Dendritic cell treated with granulocyte-macrophage colony-stimulating factor and Interleukin-4, amounts not matched to agents 40 ng/mL and 50 ng/mL, for 4 days (primary cell): ENCODE data around the gene TMPRSS6.

Source experiments
- H3K27ac Mint-ChIP-seq: one replicate; pipeline ENCODE4 v1.8.0; 2022; ENCODE audit warnings: mild to moderate bottlenecking, mixed read lengths
- H3K27me3 Mint-ChIP-seq: one replicate; pipeline ENCODE4 v1.8.0; 2022; ENCODE audit warnings: mild to moderate bottlenecking, mixed read lengths
- H3K36me3 Mint-ChIP-seq: one replicate; pipeline ENCODE4 v1.8.0; 2022; ENCODE audit warnings: low read depth, mixed read lengths
- H3K4me1 Mint-ChIP-seq: one replicate; pipeline ENCODE4 v1.8.0; 2022; ENCODE audit warnings: low read depth, mixed read lengths
- H3K4me3 Mint-ChIP-seq: one replicate; pipeline ENCODE4 v1.8.0; 2022; ENCODE audit warnings: mild to moderate bottlenecking, moderate library complexity, mixed read lengths
- H3K9me3 Mint-ChIP-seq: one replicate; pipeline ENCODE4 v1.8.0; 2022; ENCODE audit warnings: mixed read lengths
- intact Hi-C: fragments of 100-400 bp; cut with micrococcal nuclease; formaldehyde crosslinking; loops from one replicate; pipeline ENCODE4 v1.15.0; 2022

TMPRSS6 gene

DNA sequence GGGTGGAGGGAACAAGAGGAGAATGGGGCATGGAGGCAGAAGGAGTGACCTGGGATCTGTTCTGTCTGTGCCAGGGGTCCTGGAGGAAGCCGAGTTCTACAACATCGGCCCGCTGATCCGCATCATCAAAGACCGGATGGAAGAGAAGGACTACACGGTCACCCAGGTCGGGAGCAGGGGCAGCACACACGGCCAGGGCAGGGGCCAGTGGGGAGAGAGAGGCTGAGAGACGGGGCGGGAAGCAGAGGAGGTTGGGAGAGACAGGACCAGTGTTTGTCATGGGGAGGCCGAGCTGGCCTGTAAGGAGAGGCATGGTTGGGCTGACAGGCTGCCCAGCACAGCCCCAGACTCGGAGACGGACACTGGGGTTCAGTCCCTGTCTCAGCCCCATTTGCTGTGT, 53.3 kb downstream of the TMPRSS6 start:
- Mint-ChIP-seq H3K27me3 (no peaks in the 10 kb centered on the region), H3K4me3 (no peak overlapping the region), H3K4me1 (peaks cover 27% of the 10 kb centered on the region), H3K36me3 (peaks cover 92% of the 10 kb centered on the region), H3K27ac (no peak overlapping the region), H3K9me3 (no peaks in the 10 kb centered on the region)
- intact Hi-C loops: no loop called here

DNA sequence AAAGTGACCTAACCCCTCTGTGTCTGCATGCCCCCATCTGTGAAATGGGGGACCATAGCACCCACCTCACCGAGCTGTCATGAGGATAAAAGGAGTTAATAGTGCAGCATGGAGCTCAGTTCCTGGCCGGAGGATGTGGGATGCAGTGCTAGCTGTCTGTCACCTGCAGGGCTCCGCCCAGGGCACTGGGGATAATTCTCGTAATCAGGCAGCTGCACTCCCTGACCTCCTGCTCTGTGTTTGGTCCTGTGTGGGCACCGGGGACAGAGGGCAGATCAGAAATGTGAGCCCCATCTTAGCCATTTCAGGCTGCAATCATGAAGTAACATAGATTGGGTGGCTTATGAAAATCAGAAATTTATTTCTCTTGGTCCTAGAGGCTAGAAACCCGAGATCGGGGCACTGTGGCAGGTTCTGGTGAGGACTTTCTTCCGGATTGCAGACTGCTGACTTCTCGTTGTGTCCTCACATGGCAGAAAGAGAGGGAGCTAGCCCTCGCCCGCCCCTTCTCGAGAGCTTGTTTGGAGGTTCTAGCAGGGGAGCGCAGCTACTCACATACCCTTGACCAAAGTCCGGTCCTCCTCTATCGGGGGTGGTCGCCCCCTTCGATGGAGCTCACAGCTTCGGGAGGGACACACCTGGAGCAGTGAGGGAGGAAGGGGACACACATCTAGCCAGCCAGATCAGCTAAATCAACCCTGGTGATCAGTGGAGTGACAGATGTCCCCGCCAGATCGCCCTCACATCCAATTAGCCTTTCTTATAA, 54.7 kb downstream of the TMPRSS6 start:
- no peaks in the 10 kb centered on the region for H3K9me3 Mint-ChIP-seq
- no peak overlapping the region for H3K4me3 Mint-ChIP-seq
- H3K36me3 Mint-ChIP-seq: peaks cover 78% of the 10 kb centered on the region
- no peaks in the 10 kb centered on the region for H3K27me3 Mint-ChIP-seq
- H3K4me1 Mint-ChIP-seq: peaks cover 42% of the 10 kb centered on the region
- intact Hi-C loops: no loop called here
- no peak overlapping the region for H3K27ac Mint-ChIP-seq

DNA sequence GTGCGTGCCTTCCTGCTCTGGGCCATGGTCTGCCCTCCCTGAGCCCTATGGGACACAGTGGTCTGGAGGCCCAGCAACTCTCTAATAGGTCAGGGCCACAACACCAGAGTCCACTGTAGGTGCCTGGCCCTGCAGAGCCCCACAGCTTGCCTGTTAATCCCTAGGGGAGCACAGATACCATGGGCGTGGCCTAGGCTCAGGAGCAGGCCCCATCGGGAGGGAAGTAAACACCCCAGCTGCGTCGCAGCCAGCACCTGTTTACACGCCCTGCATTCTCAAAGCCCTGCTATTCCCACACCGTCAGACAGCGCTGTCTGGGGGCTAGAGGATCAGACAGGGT, 55.5 kb downstream of the TMPRSS6 start:
- intact Hi-C loops: no loop called here
- peaks cover 70% of the 10 kb centered on the region for H3K36me3 Mint-ChIP-seq

DNA sequence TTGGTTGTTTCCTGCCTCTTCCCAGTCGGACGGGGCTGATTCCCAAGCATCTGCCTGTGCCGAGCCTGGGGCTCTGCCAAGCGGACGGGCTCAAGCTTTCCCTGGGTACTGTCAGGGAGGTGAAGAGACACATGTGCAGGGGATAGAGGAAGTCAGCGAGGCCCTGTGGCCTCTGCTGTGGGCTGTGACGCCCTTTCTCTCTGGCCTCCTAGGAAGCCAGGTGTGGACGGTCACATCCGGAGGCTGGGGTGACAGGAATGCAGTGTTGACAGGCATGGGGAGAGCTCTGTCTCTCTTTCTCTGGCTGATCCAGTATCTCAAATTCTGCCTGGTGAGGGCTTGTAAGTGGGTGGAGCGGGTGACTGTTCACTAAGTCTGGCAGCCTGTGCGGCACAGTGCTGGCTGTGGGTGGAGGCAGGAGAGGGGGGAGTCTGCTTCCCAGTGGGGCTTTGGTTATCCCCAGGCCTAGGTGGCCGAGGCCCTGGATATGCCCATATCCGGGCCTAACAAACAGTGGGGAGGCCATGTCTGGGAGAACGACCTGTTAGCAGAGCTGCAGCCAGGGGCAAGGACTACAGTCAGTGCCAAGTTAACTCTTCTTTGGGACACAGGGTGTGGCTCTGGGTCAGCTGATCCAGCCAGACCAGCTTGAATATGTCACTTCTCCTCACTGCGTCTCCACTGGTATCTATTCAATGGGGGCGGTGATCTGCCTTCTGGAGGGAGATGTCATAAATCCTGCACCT, 56.0 kb downstream of the TMPRSS6 start:
- intact Hi-C loops: no loop called here

More for the DNA sequence above, 55.5 kb downstream of the TMPRSS6 start:
- Mint-ChIP-seq H3K9me3 (no peaks in the 10 kb centered on the region), H3K4me1 (peaks cover 49% of the 10 kb centered on the region), H3K27ac (peak overlapping the region; percentile 79), H3K27me3 (no peaks in the 10 kb centered on the region), H3K4me3 (no peak overlapping the region)

DNA sequence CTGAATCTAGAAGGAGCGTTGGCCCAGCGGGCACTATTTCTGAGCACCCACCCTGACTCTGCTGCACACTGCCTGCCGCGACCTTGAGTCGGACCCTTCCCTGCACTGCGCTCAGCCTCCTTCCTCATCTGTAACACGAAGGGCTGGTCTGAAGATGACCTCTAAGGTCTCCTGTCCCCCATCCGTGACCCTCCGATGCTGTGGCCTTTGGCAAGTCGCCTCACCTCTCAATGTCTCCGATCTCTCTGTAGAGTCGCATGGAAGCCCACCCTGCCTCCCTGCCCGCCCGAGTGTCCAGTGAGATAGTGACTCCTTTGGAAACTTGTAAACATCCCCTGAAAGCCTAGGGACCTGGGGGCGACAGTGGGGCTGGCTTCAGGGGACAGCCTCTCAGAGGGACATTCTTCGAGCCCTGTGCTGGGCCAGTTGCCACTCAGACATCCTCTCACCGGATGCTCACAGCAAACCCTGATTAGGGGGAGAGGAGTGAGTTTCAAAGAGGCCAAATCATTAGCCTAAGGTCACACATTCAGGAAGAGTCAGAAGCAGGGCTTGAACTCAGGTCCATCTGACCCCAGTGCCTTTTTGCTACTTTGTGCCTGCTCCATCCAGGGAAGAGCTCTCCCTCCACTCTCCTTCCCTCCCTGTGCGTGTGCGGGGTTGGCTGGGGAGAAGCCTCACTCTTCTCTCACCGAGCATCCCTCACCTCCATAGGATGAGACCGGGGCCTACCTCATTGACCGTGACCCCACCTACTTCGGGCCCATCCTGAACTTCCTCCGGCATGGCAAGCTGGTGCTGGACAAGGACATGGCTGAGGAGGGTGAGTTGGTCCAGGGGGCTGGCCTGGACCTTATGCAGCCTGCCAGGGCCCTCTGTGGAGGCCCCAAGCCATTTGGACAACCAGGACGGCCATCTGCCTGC, 56.9 kb downstream of the TMPRSS6 start:
- Mint-ChIP-seq H3K27ac (peak overlapping the region; percentile 91), H3K4me3 (peak overlapping the region; percentile 79), H3K4me1 (peaks cover 51% of the 10 kb centered on the region), H3K36me3 (peaks cover 56% of the 10 kb centered on the region), H3K27me3 (no peaks in the 10 kb centered on the region), H3K9me3 (no peaks in the 10 kb centered on the region)
- intact Hi-C loops: no loop called here

More for the DNA sequence above, 56.0 kb downstream of the TMPRSS6 start:
- Mint-ChIP-seq H3K27ac (peak overlapping the region; percentile 79), H3K27me3 (no peaks in the 10 kb centered on the region), H3K36me3 (peaks cover 65% of the 10 kb centered on the region), H3K9me3 (no peaks in the 10 kb centered on the region), H3K4me1 (peaks cover 51% of the 10 kb centered on the region), H3K4me3 (peak overlapping the region; percentile 79)

DNA sequence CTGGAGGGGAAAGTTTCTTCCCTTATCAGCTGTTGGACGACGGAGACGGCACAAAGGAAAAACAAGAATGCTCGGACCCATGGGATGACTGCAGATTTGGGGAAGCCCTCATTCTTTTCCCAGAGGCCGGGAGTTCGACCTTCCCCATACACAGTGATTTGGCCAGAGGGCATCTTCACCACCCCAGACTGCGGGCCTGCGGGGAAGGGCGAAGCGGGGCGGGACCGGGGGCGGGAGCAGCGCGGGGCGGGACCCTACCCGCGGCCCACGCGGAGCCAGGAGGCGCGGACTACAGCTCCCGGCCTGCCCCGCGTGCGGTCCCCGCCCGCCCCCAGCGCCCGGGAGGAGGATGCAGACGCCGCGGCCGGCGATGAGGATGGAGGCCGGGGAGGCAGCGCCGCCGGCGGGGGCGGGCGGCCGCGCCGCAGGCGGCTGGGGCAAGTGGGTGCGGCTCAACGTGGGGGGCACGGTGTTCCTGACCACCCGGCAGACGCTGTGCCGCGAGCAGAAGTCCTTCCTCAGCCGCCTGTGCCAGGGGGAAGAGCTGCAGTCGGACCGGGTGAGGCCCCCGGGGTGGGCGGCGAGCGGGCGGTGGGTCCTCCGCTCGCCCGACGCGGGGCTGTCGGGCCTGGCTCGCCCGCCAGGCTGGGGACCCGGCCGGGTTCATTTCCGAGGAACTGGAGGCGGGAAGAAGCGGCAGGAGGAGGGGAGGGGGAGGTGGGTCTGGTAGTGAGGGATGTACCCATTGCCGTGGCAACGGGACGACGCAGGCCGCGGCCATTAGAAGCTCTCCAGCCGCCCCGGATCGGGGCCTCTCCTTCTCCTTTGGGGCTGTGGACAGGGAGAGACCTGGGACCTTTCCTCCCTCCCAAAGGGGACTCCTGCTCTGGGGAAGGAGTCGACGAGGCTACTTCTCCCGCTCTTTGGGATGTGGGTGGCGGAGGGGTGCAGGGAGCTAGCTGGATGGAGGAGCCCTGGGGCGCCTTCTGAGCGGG, 57.8 kb downstream of the TMPRSS6 start, which contains the start of gene KCTD17:
TSS of gene KCTD17 (plus strand) at position 352 of the 995 bp plus-strand sequence. CDS start at position 371, 19 bp downstream.
- peaks cover 51% of the 10 kb centered on the region for H3K4me1 Mint-ChIP-seq
- peak within 1 kb of the TSS; percentile 79 for H3K4me3 Mint-ChIP-seq
- H3K36me3 Mint-ChIP-seq: peaks cover 47% of the 10 kb centered on the region
- H3K27ac Mint-ChIP-seq: peak within 1 kb of the TSS; percentile 91
- intact Hi-C loops: loop anchor here (2.0 kb wide), 1 partner anchor 33 kb away; the partner anchor contains the start of genes MPST and TST
- no peaks in the 10 kb centered on the region for H3K9me3 Mint-ChIP-seq
- no peaks in the 10 kb centered on the region for H3K27me3 Mint-ChIP-seq

DNA sequence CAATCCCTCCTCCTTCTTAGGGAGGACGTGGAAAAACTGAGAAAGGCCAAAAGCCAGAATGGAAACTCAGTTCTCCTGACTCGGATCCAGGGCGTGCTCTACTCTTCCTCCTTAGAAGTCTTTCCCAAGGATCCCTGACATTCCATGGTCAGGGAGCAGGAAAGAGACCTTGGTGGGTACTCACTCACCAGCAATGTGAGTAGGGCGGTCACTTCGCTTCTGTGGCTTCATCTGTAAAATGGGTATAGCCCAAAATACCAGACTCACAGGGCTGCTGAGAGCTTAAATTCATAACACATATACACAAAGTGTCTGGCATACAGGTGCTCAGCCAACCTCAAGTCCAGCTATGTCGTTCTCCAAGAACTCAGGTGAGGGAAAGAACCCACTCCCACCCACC, 58.6 kb downstream of the TMPRSS6 start:
- intact Hi-C loops: loop anchor here (2.0 kb wide), 1 partner anchor 32 kb away; the partner anchor contains the start of genes MPST and TST
- no peaks in the 10 kb centered on the region for H3K9me3 Mint-ChIP-seq
- no peaks in the 10 kb centered on the region for H3K27me3 Mint-ChIP-seq
- peak overlapping the region; percentile 91 for H3K27ac Mint-ChIP-seq
- H3K36me3 Mint-ChIP-seq: peaks cover 39% of the 10 kb centered on the region
- H3K4me1 Mint-ChIP-seq: peaks cover 57% of the 10 kb centered on the region
- H3K4me3 Mint-ChIP-seq: peak overlapping the region; percentile 20

DNA sequence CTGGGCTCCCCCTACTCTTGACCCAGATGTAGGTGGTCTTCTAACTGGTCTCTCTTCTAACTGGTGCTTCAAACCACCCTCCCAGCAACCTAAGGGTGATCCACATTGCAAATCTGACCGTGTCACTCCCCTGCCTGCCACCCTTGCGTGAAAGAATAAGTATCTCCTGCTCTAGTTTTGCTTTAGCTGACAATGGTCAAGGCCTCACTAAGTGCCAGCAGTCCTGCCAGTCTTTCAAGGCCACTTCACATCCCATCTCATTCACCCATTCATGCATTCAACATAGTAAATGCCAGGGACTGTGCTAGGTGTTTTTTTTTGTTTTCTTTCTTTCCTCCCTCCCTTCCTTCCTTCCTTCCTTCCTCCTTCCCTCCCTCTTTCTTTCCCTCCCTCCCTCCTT, 60.3 kb downstream of the TMPRSS6 start:
- H3K4me3 Mint-ChIP-seq: no peak overlapping the region
- peaks cover 70% of the 10 kb centered on the region for H3K4me1 Mint-ChIP-seq
- intact Hi-C loops: loop anchor here (10.0 kb wide), 1 partner anchor 274 kb away; the partner anchor contains the start of gene IFT27
- H3K9me3 Mint-ChIP-seq: no peaks in the 10 kb centered on the region
- H3K27ac Mint-ChIP-seq: peak overlapping the region; percentile 77
- no peaks in the 10 kb centered on the region for H3K27me3 Mint-ChIP-seq
- H3K36me3 Mint-ChIP-seq: peaks cover 22% of the 10 kb centered on the region

DNA sequence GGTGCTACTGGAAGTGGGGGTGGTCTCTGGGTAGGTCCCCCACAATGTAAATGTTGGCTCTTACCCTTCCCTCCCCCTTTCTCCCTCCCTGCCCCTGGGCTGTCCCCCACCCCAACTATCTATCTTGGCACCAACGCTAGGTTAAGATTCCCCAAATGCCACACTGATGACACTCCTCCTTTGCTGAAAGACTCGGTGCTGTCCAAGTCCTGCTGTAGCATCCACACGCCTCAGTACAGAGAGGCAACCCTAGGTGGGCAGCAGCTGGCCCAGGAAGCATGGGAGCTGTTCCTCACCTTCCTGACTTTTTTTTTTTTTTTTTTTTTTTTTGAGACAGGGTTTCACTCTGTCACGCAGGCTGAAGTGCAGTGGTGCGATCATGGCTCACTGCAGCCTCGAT, 61.4 kb downstream of the TMPRSS6 start:
- Mint-ChIP-seq H3K27ac (no peak overlapping the region), H3K36me3 (peaks cover 11% of the 10 kb centered on the region), H3K4me1 (peaks cover 70% of the 10 kb centered on the region), H3K4me3 (no peak overlapping the region), H3K27me3 (peaks cover 1% of the 10 kb centered on the region), H3K9me3 (no peaks in the 10 kb centered on the region)
- intact Hi-C loops: loop anchor here (10.0 kb wide), 1 partner anchor 273 kb away; the partner anchor contains the start of gene IFT27

DNA sequence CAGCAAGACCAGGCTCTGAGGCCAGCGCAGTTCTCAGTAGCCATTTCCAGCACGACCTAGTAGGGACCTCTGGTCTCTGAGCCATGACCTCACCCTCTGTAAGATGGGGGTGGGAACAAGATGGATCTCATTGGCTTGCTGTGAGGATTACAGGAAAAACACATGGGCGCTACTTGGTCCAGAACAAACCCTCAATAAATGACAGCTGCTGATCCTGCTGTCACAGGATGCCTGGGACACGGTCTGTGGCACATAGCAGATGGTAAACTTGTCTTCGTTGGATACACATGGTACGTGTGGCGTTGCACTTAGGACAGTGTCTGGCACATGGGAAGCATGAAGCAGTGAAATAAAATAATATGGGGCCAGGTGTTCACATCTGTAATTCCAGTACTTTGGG, 62.5 kb downstream of the TMPRSS6 start:
- Mint-ChIP-seq H3K27ac (no peak overlapping the region), H3K4me1 (peaks cover 60% of the 10 kb centered on the region), H3K9me3 (no peaks in the 10 kb centered on the region), H3K27me3 (peaks cover 3% of the 10 kb centered on the region), H3K36me3 (no peaks in the 10 kb centered on the region), H3K4me3 (no peak overlapping the region)
- intact Hi-C loops: loop anchor here (10.0 kb wide), 1 partner anchor 272 kb away; the partner anchor contains the start of gene IFT27

DNA sequence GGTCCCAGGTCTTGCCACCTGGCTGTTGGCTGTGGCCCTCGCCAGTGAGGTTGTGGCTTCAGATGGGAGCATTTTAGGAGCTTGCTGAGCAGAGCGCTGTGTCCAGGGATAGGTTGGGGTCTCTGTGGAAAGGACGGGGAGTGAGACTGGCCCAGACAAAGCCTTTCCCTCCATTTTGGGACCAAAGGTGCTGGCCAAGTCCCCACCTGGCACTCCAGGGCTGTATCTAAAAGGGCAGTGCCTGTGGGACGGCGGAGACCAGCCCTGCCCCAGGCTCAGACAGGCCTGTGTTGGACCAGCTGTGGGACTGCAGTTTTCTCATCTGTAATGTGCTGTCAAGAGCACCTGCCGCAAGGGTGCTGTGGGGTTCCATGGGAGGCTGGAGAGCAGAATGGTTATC, 62.9 kb downstream of the TMPRSS6 start:
- peak overlapping the region; percentile 41 for H3K27ac Mint-ChIP-seq
- H3K27me3 Mint-ChIP-seq: peaks cover 3% of the 10 kb centered on the region
- H3K36me3 Mint-ChIP-seq: no peaks in the 10 kb centered on the region
- intact Hi-C loops: loop anchor here (10.0 kb wide), 1 partner anchor 272 kb away; the partner anchor contains the start of gene IFT27
- H3K9me3 Mint-ChIP-seq: no peaks in the 10 kb centered on the region
- peaks cover 59% of the 10 kb centered on the region for H3K4me1 Mint-ChIP-seq
- no peak overlapping the region for H3K4me3 Mint-ChIP-seq

DNA sequence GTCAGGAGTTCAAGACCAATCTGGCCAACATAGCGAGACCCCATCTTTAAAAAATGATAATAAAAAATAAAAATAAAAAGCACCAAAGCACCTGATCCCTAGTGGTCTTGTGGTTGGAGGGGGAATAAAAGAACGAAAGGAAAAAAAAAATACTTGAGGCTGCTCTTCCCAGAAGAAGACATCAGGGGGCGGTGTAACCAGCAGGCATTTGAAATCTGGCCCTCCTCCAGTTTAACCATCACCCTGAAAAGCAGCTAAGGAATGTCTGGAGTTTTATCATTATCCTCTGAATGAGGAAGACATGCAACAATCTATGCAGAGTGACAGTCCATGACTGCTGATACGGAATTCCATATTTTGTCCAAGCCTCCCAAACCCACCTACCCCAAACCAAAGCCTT, 63.6 kb downstream of the TMPRSS6 start:
- intact Hi-C loops: loop anchor here (10.0 kb wide), 1 partner anchor 271 kb away; the partner anchor contains the start of gene IFT27
- peaks cover 3% of the 10 kb centered on the region for H3K27me3 Mint-ChIP-seq
- H3K36me3 Mint-ChIP-seq: no peaks in the 10 kb centered on the region
- H3K27ac Mint-ChIP-seq: no peak overlapping the region
- no peaks in the 10 kb centered on the region for H3K9me3 Mint-ChIP-seq
- peaks cover 56% of the 10 kb centered on the region for H3K4me1 Mint-ChIP-seq
- H3K4me3 Mint-ChIP-seq: no peak overlapping the region
